ENCODE measurements around the gene USP40.
"Not testable (repeated sequence)": the region's sequence is repeated elsewhere in the genome, so short reads cannot be mapped to it uniquely, and the experiment has no call there.

The USP40 gene

DNA sequence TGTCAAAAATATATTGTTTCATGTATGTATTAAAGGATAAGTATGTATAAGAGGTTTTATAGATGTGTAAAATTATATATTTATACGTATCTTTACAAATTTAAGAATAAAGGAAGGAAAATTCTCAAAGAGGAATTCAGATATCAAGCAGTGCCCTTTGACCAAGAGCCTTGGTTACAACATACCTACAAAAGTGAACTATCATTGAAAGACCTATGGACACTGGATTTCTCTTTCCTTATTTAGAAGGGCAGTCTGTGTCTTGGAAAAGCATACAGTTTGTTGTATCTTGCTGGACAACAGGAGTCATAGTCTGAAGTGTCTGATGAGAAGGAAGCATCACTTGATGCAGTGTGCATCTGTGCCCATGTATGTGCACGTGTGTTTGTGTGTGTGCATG lies 21.8 kb upstream of the USP40 start:
- Histone ChIP-seq H3K9ac (ENCODE audit: low read length in 2 of 2) (no peak overlapping the region), H3K4me1 (ENCODE audit: control insufficient read depth, insufficient read depth, low read length) (no peaks in the 10 kb centered on the region), H3K36me3 (ENCODE audit: control insufficient read depth in 2 of 2, insufficient read depth in 2 of 2, low read length in 2 of 2) (no peaks in the 10 kb centered on the region), H3K9me3 (ENCODE audit: control insufficient read depth in 2 of 2, low read length in 2 of 2) (no peaks in the 10 kb centered on the region), H3K27ac (ENCODE audit: low read length) (no peak overlapping the region), H3K27me3 (ENCODE audit: control insufficient read depth in 1 of 2, insufficient read depth in 2 of 2, low read length in 2 of 2) (peaks cover 3 to 4% of the 10 kb centered on the region in 2 donors), H3K4me3 (ENCODE audit: low read length in 2 of 2) (no peak overlapping the region)

DNA sequence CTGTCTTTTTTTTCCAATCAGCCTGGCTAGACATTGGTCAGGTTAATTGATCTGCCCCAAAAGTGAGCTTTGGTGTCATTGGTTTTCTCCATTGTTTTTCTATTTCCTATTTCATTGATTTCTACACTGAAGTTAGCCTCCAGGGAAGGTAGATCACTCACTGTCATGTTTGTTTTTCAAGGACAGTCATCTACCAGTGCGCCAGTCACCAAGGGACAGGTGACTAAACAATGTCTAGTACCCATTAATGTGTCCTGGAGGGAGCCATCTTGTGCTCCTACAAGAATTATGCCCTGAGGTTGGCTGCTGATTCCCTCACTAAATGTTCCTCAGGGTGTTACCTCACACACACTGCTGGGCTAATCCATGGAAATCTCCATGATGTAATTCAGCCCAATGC lies 17.6 kb upstream of the USP40 start:
- Histone ChIP-seq H3K9me3 (ENCODE audit: control insufficient read depth in 2 of 2, low read length in 2 of 2) (no peaks in the 10 kb centered on the region), H3K36me3 (ENCODE audit: control insufficient read depth in 2 of 2, insufficient read depth in 2 of 2, low read length in 2 of 2) (no peaks in the 10 kb centered on the region), H3K4me1 (ENCODE audit: control insufficient read depth, insufficient read depth, low read length) (no peaks in the 10 kb centered on the region), H3K4me3 (ENCODE audit: low read length in 2 of 2) (no peak overlapping the region), H3K27ac (ENCODE audit: low read length) (no peak overlapping the region), H3K27me3 (ENCODE audit: control insufficient read depth in 1 of 2, insufficient read depth in 2 of 2, low read length in 2 of 2) (peaks cover 3% of the 10 kb centered on the region in 2 donors), H3K9ac (ENCODE audit: low read length in 2 of 2) (no peak overlapping the region)

DNA sequence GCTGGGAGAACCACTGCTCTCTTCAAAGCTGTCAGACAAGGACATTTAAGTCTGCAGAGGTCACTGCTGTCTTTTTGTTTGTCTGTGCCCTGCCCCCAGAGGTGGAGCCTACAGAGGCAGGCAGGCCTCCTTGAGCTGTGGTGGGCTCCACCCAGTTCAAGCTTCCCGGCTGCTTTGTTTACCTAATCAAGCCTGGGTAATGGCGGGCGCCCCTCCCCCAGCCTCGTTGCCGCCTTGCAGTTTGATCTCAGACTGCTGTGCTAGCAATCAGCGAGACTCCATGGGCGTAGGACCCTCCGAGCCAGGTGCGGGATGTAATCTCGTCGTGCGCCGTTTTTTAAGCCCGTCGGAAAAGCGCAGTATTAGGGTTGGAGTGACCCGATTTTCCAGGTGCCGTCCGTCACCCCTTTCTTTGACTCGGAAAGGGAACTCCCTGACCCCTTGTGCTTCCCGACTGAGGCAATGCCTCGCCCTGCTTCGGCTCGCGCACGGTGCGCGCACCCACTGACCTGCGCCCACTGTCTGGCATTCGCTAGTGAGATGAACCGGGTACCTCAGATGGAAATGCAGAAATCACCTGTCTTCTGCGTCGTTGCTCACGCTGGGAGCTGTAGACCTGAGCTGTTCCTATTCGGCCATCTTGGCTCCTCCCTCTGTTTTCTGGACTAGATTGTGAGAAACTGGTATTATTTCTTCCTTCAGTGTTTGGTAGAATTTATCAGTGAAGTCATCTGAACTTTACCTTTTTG lies 16.8 kb upstream of the USP40 start:
- H3K36me3 ChIP-seq (ENCODE audit: control insufficient read depth in 2 of 2, insufficient read depth in 2 of 2, low read length in 2 of 2); H3K9me3 ChIP-seq (ENCODE audit: control insufficient read depth in 2 of 2, low read length in 2 of 2); H3K9ac ChIP-seq (ENCODE audit: low read length in 2 of 2); H3K4me1 ChIP-seq (ENCODE audit: control insufficient read depth, insufficient read depth, low read length); H3K27ac ChIP-seq (ENCODE audit: low read length); H3K4me3 ChIP-seq (ENCODE audit: low read length in 2 of 2); H3K27me3 ChIP-seq (ENCODE audit: control insufficient read depth in 1 of 2, insufficient read depth in 2 of 2, low read length in 2 of 2): not testable (repeated sequence)

DNA sequence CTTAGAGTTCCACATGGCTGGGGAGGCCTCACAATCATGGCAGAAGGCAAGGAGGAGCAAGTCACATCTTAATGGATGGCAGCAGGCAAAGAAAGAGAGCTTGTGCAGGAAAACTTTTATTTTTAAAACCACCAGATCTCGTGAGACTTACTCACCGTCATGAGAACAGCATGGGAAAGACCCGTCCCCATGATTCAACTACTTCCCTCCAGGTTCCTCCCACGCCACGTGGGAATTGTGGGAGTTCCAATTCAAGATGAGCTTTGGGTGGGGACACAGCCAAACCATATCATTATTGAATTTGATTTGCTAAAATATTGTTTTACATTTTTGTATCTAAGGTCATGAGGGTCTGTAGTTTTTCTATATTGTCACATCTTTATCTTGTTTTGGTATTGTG lies 10.8 kb upstream of the USP40 start:
- not testable (repeated sequence) for H3K4me1 ChIP-seq (ENCODE audit: control insufficient read depth, insufficient read depth, low read length); H3K27me3 ChIP-seq (ENCODE audit: control insufficient read depth in 1 of 2, insufficient read depth in 2 of 2, low read length in 2 of 2); H3K9me3 ChIP-seq (ENCODE audit: control insufficient read depth in 2 of 2, low read length in 2 of 2); H3K4me3 ChIP-seq (ENCODE audit: low read length in 2 of 2); H3K9ac ChIP-seq (ENCODE audit: low read length in 2 of 2); H3K36me3 ChIP-seq (ENCODE audit: control insufficient read depth in 2 of 2, insufficient read depth in 2 of 2, low read length in 2 of 2); H3K27ac ChIP-seq (ENCODE audit: low read length)

DNA sequence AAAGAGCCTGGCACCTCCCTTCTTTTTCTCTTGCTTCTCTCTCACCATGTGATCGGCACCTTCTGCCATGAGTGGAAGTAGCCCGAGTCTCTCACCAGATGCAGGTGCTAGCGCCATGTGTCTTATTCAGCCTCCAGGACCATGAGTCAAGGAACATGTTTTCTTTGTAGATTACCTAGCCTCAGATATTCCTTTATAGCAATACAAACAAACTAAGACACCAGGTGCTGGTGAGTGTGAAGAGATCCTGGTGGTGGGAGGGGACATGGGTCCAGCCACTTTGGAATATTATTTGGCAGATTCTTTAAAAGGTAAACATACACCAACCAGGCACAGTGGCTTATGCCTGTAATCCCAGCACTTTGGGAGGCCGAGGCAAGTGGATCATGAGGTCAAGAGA lies 5.9 kb upstream of the USP40 start:
- H3K36me3 ChIP-seq (ENCODE audit: control insufficient read depth in 2 of 2, insufficient read depth in 2 of 2, low read length in 2 of 2) = no peaks in the 10 kb centered on the region
- H3K9me3 ChIP-seq (ENCODE audit: control insufficient read depth in 2 of 2, low read length in 2 of 2) = no peaks in the 10 kb centered on the region
- no peak overlapping the region for H3K9ac ChIP-seq (ENCODE audit: low read length in 2 of 2)
- H3K27me3 ChIP-seq (ENCODE audit: control insufficient read depth in 1 of 2, insufficient read depth in 2 of 2, low read length in 2 of 2) = no peaks in the 10 kb centered on the region
- H3K4me1 ChIP-seq (ENCODE audit: control insufficient read depth, insufficient read depth, low read length) = no peaks in the 10 kb centered on the region
- H3K27ac ChIP-seq (ENCODE audit: low read length) = no peak overlapping the region
- H3K4me3 ChIP-seq (ENCODE audit: low read length in 2 of 2) = no peak overlapping the region

DNA sequence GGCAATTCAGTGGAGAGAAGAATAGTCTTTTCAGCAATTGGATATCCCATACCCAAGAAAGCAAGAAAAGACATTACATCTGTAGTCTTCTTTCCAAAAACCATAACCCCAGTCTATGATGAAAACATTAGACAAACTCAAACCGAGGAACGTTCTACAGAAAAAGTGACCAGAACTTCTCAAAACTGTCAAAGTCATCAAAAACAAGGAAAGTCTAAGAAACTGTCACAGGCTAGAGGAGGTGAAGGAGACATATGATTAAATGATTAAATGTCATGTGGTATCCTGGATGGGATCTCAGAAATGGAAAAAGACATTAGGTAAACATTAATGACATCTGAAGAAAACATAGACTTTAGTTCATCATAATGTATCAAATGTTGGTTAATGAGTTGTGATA lies 4.9 kb upstream of the USP40 start:
- H3K4me3 ChIP-seq (ENCODE audit: low read length in 2 of 2) = no peak overlapping the region
- no peaks in the 10 kb centered on the region for H3K27me3 ChIP-seq (ENCODE audit: control insufficient read depth in 1 of 2, insufficient read depth in 2 of 2, low read length in 2 of 2)
- no peak overlapping the region for H3K27ac ChIP-seq (ENCODE audit: low read length)
- H3K9me3 ChIP-seq (ENCODE audit: control insufficient read depth in 2 of 2, low read length in 2 of 2) = no peaks in the 10 kb centered on the region
- no peaks in the 10 kb centered on the region for H3K36me3 ChIP-seq (ENCODE audit: control insufficient read depth in 2 of 2, insufficient read depth in 2 of 2, low read length in 2 of 2)
- H3K4me1 ChIP-seq (ENCODE audit: control insufficient read depth, insufficient read depth, low read length) = no peaks in the 10 kb centered on the region
- H3K9ac ChIP-seq (ENCODE audit: low read length in 2 of 2) = no peak overlapping the region

DNA sequence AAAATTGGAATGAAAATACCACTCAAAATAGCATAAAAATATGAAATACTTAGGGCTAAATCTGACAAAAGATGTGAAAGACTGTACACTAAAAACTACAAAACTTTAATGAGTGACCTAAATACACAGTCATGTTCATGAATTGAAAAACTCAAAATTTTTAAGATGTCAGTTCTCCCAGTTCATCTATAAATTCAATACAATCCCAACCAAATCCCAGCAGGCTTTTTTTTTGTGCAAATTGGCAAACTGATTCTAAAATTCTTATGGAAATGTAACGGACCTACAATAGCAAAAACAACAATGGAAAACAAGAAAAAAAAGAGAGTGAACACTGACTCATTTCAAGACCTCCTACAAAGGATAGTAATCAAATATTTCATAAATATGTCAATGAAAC lies 4.4 kb upstream of the USP40 start:
- Histone ChIP-seq H3K27me3 (ENCODE audit: control insufficient read depth in 1 of 2, insufficient read depth in 2 of 2, low read length in 2 of 2) (no peaks in the 10 kb centered on the region), H3K4me3 (ENCODE audit: low read length in 2 of 2) (no peak overlapping the region), H3K36me3 (ENCODE audit: control insufficient read depth in 2 of 2, insufficient read depth in 2 of 2, low read length in 2 of 2) (no peaks in the 10 kb centered on the region), H3K4me1 (ENCODE audit: control insufficient read depth, insufficient read depth, low read length) (no peaks in the 10 kb centered on the region), H3K9ac (ENCODE audit: low read length in 2 of 2) (no peak overlapping the region), H3K27ac (ENCODE audit: low read length) (no peak overlapping the region), H3K9me3 (ENCODE audit: control insufficient read depth in 2 of 2, low read length in 2 of 2) (no peaks in the 10 kb centered on the region)

DNA sequence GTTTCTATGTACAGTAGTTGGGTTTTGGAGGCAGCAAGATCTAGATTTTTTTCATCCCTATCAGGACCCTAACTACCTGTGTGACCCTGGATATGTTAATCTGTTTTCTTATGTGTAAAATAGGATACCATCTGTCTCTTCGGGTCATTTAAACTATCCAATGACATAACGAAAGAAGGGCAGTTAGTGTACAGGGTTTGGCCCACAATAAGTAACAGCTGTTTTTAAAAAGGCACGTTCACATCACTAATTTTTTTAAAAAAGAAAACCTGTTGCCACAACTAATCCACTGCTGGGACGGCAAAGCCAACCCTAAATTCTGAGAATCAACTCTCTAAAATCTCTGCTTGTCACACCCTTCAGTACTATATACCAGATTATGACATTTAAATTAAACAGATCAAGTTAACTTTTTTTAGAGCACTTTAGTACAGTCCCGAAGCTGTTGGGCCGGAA lies 869 bp downstream of the USP40 start:
- Histone ChIP-seq H3K27me3 (ENCODE audit: control insufficient read depth in 1 of 2, insufficient read depth in 2 of 2, low read length in 2 of 2) (no peaks in the 10 kb centered on the region), H3K36me3 (ENCODE audit: control insufficient read depth in 2 of 2, insufficient read depth in 2 of 2, low read length in 2 of 2) (no peaks in the 10 kb centered on the region), H3K4me3 (ENCODE audit: low read length in 2 of 2) (peak overlapping the region; percentile 98), H3K9me3 (ENCODE audit: control insufficient read depth in 2 of 2, low read length in 2 of 2) (no peaks in the 10 kb centered on the region), H3K9ac (ENCODE audit: low read length in 2 of 2) (peak overlapping the region; percentile 99 to 100), H3K4me1 (ENCODE audit: control insufficient read depth, insufficient read depth, low read length) (no peaks in the 10 kb centered on the region), H3K27ac (ENCODE audit: low read length) (peak overlapping the region; percentile 94)

DNA sequence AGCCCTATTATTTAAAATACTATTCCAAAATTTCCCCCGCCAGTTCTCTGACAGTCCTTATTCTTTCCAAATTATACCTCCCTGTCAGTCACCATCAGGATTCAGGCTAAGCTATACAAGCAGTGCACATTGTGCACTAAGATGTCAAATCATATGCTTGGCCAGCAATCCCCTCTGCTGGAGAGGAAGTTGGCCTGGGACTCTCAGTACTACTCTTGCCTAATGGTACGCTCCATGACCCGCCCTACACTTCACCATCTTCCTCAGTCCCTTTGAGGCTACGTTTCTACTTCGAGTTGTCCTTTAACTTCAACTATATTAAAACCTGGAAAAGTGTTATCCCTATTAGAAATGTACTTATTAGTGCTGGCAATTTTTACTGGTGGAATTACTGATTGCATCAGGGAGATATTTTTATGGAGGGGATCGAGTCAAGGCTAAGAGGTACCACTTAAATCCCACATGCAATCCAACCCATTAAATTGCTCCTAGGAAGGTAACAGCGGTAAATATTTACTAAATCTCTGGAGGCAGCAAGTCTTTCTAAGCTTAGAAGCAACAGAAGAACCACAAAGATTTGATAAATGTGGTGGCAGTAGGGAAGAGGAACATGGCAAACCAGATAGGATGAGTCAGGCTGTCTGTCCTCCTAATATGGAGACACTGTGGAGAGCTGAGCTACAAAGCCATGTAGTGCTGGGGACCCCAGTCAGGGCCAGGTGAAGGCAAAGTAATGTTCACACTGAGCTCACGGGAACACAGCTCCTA lies 2.7 kb downstream of the USP40 start:
- Histone ChIP-seq H3K9ac (ENCODE audit: low read length in 2 of 2) (no peak overlapping the region), H3K36me3 (ENCODE audit: control insufficient read depth in 2 of 2, insufficient read depth in 2 of 2, low read length in 2 of 2) (peaks cover 9 to 11% of the 10 kb centered on the region in 2 donors), H3K4me1 (ENCODE audit: control insufficient read depth, insufficient read depth, low read length) (no peaks in the 10 kb centered on the region), H3K4me3 (ENCODE audit: low read length in 2 of 2) (no peak overlapping the region), H3K27ac (ENCODE audit: low read length) (no peak overlapping the region), H3K9me3 (ENCODE audit: control insufficient read depth in 2 of 2, low read length in 2 of 2) (no peaks in the 10 kb centered on the region), H3K27me3 (ENCODE audit: control insufficient read depth in 1 of 2, insufficient read depth in 2 of 2, low read length in 2 of 2) (no peaks in the 10 kb centered on the region)

DNA sequence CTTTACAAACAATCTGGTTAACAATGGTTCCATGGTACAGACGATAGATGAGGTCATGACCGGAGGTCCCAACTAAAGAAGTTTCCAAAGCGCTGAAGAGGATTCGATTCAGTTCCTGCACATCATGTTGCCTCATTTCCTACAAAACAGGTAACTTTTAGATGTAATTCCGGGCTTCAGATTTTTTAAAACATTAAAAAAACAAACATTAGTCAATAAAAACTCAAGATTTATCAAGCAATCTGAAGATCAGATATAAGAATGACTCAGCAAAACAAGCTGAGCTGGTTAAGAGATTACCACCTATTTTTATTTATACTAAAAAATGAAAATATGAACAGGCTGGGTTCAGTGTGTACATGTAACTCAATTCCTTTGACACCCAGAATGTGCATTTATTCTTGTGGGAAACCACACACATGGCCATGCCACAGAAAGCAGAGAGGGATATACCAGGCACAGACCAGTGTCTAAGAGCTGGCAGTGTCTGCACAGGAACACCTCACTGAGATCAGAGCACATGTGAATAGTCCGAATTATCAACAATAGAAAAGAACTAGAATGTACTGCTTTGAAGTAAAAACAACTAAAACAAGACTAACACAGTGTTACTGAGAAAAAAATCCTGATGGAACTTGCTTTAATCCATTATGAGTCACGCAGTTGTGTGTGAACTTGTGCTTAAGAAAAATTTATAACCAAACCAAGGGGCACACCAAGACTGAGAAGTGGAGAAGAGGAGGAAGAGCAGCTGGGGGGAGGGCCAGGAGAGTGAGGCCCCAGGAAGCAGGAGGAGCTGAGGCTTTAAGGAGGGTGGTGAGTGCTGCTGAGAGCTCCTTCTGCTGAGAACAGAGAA lies 9.5 kb downstream of the USP40 start:
- H3K9me3 ChIP-seq (ENCODE audit: control insufficient read depth in 2 of 2, low read length in 2 of 2) = no peaks in the 10 kb centered on the region
- H3K4me1 ChIP-seq (ENCODE audit: control insufficient read depth, insufficient read depth, low read length) = no peaks in the 10 kb centered on the region
- no peak overlapping the region for H3K9ac ChIP-seq (ENCODE audit: low read length in 2 of 2)
- H3K36me3 ChIP-seq (ENCODE audit: control insufficient read depth in 2 of 2, insufficient read depth in 2 of 2, low read length in 2 of 2) = peaks cover 25 to 30% of the 10 kb centered on the region in 2 donors
- H3K4me3 ChIP-seq (ENCODE audit: low read length in 2 of 2) = no peak overlapping the region
- H3K27ac ChIP-seq (ENCODE audit: low read length) = no peak overlapping the region
- no peaks in the 10 kb centered on the region for H3K27me3 ChIP-seq (ENCODE audit: control insufficient read depth in 1 of 2, insufficient read depth in 2 of 2, low read length in 2 of 2)

Measured in stomach smooth muscle (tissue), 2 donors.